GM12865 (cell line): ENCODE results near the gene SCFD2.

ENCODE experiments used
- DNase-seq: peaks from one replicate; pipeline ENCODE4 v3.0.0; 2010; ENCODE audit warnings: low read depth
- H3K4me3 ChIP-seq: 2 replicates; pipeline ENCODE4 v1.5.1; 2011; ENCODE audit warnings: mild to moderate bottlenecking, low read depth, low read length, control low read depth
- TF ChIP-seq, protein P1 (sequence below): IDR thresholded peaks from 2 replicates; pipeline ENCODE4 v1.5.1; 2011; ENCODE audit warnings: low read length, control low read depth, low read depth, inconsistent platforms; ENCODE audit not compliant: insufficient read depth; ENCODE audit errors: missing control alignments

SCFD2 gene

DNA sequence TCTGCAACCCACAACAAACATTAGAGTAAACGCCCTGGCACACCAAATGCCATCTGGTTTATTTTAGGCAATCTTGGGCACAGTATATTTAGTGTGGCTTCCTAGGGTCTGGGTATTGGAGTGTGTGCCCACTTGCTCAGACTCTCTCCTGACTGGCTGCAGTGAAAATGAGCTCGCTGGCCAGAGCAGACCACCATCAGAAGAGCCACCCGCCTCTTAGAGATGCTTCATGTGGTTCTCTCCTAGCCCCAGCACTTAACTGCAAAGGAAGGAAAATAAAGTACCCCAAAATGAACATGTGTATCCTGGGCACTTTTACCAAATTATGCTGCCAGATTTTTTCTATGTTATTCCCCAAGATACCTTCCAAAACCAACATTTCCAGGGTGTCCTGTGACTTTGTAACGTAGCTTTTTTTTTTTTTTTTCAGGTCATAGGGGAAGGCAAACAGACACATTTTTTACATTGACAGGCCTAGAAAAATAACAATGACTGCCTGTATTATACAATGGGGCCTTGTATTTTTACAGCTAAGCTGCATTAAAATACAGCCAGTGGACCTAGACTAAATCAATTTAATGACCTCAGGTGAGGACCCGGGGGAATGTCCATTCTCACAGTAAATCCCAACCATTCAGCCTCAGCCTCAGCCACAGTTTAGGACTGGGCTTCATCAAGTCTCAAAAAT, 310.0 kb downstream of the SCFD2 start:
- H3K4me3 ChIP-seq, result no peak overlapping the region
- no peak for DNase-seq
- TF ChIP-seq, protein P1, sequence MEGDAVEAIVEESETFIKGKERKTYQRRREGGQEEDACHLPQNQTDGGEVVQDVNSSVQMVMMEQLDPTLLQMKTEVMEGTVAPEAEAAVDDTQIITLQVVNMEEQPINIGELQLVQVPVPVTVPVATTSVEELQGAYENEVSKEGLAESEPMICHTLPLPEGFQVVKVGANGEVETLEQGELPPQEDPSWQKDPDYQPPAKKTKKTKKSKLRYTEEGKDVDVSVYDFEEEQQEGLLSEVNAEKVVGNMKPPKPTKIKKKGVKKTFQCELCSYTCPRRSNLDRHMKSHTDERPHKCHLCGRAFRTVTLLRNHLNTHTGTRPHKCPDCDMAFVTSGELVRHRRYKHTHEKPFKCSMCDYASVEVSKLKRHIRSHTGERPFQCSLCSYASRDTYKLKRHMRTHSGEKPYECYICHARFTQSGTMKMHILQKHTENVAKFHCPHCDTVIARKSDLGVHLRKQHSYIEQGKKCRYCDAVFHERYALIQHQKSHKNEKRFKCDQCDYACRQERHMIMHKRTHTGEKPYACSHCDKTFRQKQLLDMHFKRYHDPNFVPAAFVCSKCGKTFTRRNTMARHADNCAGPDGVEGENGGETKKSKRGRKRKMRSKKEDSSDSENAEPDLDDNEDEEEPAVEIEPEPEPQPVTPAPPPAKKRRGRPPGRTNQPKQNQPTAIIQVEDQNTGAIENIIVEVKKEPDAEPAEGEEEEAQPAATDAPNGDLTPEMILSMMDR, result no peak

DNA sequence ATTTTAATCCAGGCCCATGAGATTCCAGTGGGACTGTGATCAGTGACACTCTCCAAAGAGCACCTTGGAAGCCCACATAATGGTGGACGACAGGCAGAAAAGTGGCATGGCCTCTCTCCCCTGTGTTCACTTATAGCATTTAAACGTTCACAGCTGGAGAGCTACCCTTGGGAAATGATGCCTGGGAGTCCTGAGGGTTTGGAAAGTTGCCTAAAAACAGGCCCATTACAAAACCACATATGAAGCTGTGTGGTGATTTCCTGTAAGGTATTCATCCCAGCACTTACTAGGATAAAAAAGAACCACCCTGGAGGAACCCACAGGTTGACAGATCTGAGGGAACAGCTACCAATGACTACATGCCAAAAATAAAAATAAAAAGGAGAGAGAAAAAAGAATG, 310.6 kb downstream of the SCFD2 start:
- no peak overlapping the region for H3K4me3 ChIP-seq
- no peak for DNase-seq
- TF ChIP-seq, protein P1, result no peak

GRCh38 chr4:53050361-53050774, 315.5 kb downstream of the SCFD2 start:
- no peak for DNase-seq

DNA sequence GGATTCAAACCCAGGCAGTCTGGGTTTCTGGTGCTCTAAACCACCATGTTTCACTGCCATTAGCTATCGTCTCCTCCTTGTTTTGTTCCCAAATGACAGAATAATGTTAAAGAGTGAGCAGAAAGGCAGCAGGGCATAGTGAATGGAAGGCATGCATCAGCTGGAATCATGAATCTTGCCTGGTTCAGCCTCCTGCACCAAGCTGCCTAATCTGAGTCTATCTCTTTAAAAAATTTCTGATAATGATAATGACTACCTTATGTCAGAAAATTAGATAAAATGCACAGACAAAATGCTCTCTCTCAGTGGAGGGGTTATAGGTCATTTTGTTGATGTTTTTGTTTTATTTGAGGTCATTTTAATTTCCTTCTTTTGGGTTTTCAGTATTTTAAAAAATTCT, 316.3 kb downstream of the SCFD2 start:
- DNase-seq, result no peak
- no peak overlapping the region for H3K4me3 ChIP-seq
- TF ChIP-seq, protein P1, result no peak

More at GRCh38 chr4:53050361-53050774, 315.5 kb downstream of the SCFD2 start:
- H3K4me3 ChIP-seq, result no peak overlapping the region
- TF ChIP-seq, protein P1, result no peak

DNA sequence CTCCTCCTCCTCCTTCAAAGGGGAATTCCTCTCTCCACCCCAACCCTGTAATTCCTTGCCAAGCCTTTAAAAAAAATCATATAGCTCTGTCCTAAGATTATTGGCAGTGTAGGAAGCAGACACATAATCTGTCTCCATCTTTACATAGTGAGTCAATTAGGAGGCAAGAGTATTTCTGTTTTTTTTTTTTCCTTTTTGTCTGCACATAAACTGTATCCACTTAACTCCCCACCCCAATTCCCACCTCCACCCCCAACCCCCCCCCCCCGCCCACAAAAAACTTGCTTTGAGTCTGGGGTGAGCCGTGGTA, 321.3 kb downstream of the SCFD2 start:
- TF ChIP-seq, protein P1, result no peak
- no peak overlapping the region for H3K4me3 ChIP-seq
- DNase-seq, result no peak

DNA sequence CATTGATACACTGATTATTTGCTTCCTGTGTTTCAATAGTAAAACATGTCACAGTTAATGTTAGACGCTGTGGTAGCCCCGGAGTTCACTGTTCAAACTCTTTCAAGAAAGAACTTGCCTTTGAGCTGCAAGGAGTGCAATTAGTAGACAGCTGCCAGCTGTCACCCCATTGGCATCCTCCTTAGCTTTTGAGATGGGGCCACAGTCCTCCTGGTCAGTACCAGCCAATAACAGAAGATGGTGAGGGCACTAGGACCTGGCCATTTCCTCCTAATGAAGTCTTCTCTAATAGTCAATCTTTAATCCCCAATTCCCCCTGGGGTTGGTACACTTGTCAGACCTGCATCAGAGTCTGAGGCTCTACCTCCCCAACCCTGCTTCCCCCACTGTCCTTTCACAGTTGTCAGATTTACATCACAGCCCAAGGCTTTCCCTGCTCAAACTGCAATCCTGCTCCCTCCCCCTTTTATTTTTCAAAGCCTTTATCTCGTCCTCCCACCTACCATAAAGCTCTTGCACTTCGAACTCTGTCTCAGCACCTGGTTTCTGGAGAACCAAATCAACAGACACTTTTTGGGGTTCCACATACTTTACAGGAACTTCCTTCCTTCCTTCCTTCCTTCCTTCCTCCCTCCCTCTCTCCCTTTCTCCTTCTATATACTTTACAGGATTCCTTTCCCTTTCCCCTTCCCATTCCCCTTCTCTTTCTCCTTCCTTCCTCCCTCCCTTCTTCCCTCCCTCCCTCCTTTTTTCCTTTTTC, 321.8 kb downstream of the SCFD2 start:
- no peak overlapping the region for H3K4me3 ChIP-seq
- no peak for DNase-seq
- TF ChIP-seq, protein P1, result no peak
